Neuronal stem cell (in vitro differentiated cells): ENCODE results near the gene PNMA8A.

ENCODE experiments used
- DNase-seq: peaks from one replicate; pipeline ENCODE4 v3.0.0-alpha.2; 2013; ENCODE audit warnings: low spot score
- H2AFZ ChIP-seq: one replicate; pipeline ENCODE4 v1.6.1; 2013; ENCODE audit warnings: mild to moderate bottlenecking, low read length, inconsistent platforms
- H2AK5ac ChIP-seq: 2 replicates; pipeline ENCODE4 v1.6.1; 2013; ENCODE audit warnings: low read depth, mild to moderate bottlenecking, inconsistent platforms, low read length, moderate library complexity, mixed read lengths
- H2BK120ac ChIP-seq: 2 replicates; pipeline ENCODE4 v1.6.1; 2013; ENCODE audit warnings: low read depth, mild to moderate bottlenecking, inconsistent platforms, low read length, moderate library complexity, mixed read lengths
- H2BK12ac ChIP-seq: one replicate; pipeline ENCODE4 v1.6.1; 2013; ENCODE audit warnings: low read length, inconsistent platforms
- H2BK15ac ChIP-seq: 2 replicates; pipeline ENCODE4 v1.6.1; 2013; ENCODE audit warnings: mild to moderate bottlenecking, low read length, inconsistent platforms, mixed read lengths
- H2BK5ac ChIP-seq: one replicate; pipeline ENCODE4 v1.6.1; 2013; ENCODE audit warnings: inconsistent platforms, mild to moderate bottlenecking, low read length, moderate library complexity
- H3K14ac ChIP-seq: one replicate; pipeline ENCODE4 v1.6.1; 2013; ENCODE audit warnings: low read length, inconsistent platforms
- H3K18ac ChIP-seq: 2 replicates; pipeline ENCODE4 v1.6.1; 2013; ENCODE audit warnings: low read length, inconsistent platforms
- H3K23ac ChIP-seq: 2 replicates; pipeline ENCODE4 v1.6.1; 2013; ENCODE audit warnings: low read depth, mild to moderate bottlenecking, mixed read lengths, low read length, inconsistent platforms; ENCODE audit not compliant: poor library complexity
- H3K27ac ChIP-seq: replicated peaks from 3 replicates; pipeline ENCODE4 v1.5.1; 2013; ENCODE audit warnings: low read length, inconsistent platforms
- H3K27me3 ChIP-seq, 3 experiments: 2 replicates each; pipeline ENCODE4 v1.6.1; 2013; ENCODE audit warnings: low read length in 3 of 3, mild to moderate bottlenecking in 2 of 3, inconsistent platforms in 1 of 3, low read depth in 1 of 3, mixed read lengths in 1 of 3, moderate library complexity in 1 of 3; ENCODE audit not compliant: control insufficient read depth in 3 of 3, insufficient read depth in 3 of 3
- H3K36me3 ChIP-seq, 2 donors: replicated peaks in 1 of 2; 2 replicates each; pipeline ENCODE4 v1.6.1; 2013; ENCODE audit warnings: low read length in 2 of 2; ENCODE audit not compliant: control insufficient read depth in 2 of 2, insufficient read depth in 2 of 2
- H3K4ac ChIP-seq: 2 replicates; pipeline ENCODE4 v1.6.1; 2013; ENCODE audit warnings: inconsistent platforms, mild to moderate bottlenecking, low read length, moderate library complexity
- H3K4me1 ChIP-seq, 2 donors: 1 replicate in 1 of 2; 2 replicates in 1 of 2; pipeline ENCODE4 v1.6.1; 2013; ENCODE audit warnings: low read length in 2 of 2, low read depth in 1 of 2; ENCODE audit not compliant: control insufficient read depth in 2 of 2, insufficient read depth in 1 of 2
- H3K4me2 ChIP-seq: one replicate; pipeline ENCODE4 v1.6.1; 2013; ENCODE audit warnings: mild to moderate bottlenecking, low read length, inconsistent platforms; ENCODE audit not compliant: insufficient read depth, poor library complexity, severe bottlenecking
- H3K4me3 ChIP-seq, 2 donors: 2 replicates each; pipeline ENCODE4 v1.5.1; 2013; ENCODE audit warnings: low read length in 2 of 2, mild to moderate bottlenecking in 2 of 2, inconsistent platforms in 1 of 2, moderate library complexity in 1 of 2
- H3K79me1 ChIP-seq: one replicate; pipeline ENCODE4 v1.6.1; 2013; ENCODE audit warnings: low read depth, mild to moderate bottlenecking, inconsistent platforms, low read length, moderate library complexity
- H3K9ac ChIP-seq: one replicate; pipeline ENCODE4 v1.6.1; 2013; ENCODE audit warnings: mild to moderate bottlenecking, low read depth, low read length, inconsistent platforms; ENCODE audit not compliant: poor library complexity
- H3K9me3 ChIP-seq, 2 donors: replicated peaks in 1 of 2; 2 replicates each; pipeline versions ENCODE3 to v1.6.1; 2013; ENCODE audit warnings: low read length in 2 of 2, mild to moderate bottlenecking in 2 of 2, inconsistent platforms in 1 of 2, low read depth in 1 of 2, mixed read lengths in 1 of 2, moderate library complexity in 1 of 2; ENCODE audit not compliant: control insufficient read depth in 2 of 2, insufficient read depth in 1 of 2
- H4K8ac ChIP-seq: one replicate; pipeline ENCODE4 v1.6.1; 2013; ENCODE audit warnings: low read depth, mild to moderate bottlenecking, inconsistent platforms, low read length, moderate library complexity
- H4K91ac ChIP-seq: one replicate; pipeline ENCODE4 v1.6.1; 2013; ENCODE audit warnings: low read length, low read depth, mild to moderate bottlenecking, inconsistent platforms; ENCODE audit not compliant: poor library complexity
- WGBS, 2 donors: extraction: QIAGEN DNeasy Blood & Tissue Kit; methylation state at CpG; one replicate each; pipeline ENCODE4 v1.1.7; 2013; ENCODE audit warnings: missing lambda C conversion rate in 2 of 2, mixed read lengths in 1 of 2; ENCODE audit not compliant: insufficient read length in 2 of 2, insufficient replicate concordance in 1 of 2; ENCODE audit errors: extremely low coverage in 2 of 2; 5-methylcytosine and 5-hydroxymethylcytosine counted together

The PNMA8A gene

GRCh38 chr19:46508206-46508605 lies 36.8 kb upstream of the PNMA8A start:
- H3K14ac ChIP-seq, result no peak overlapping the region
- no peak overlapping the region for H3K9ac ChIP-seq
- H2AFZ ChIP-seq, result no peak overlapping the region
- peaks cover 0 to 3% (median 0%) of the 10 kb centered on the region in 3 experiments for H3K27me3 ChIP-seq
- H3K23ac ChIP-seq, result no peak overlapping the region
- no peak overlapping the region for H3K27ac ChIP-seq
- no peak overlapping the region for H2BK120ac ChIP-seq
- no peaks in the 10 kb centered on the region for H3K36me3 ChIP-seq
- no peak overlapping the region for H3K4ac ChIP-seq
- H3K18ac ChIP-seq, result no peak overlapping the region
- peaks cover 2 to 3% of the 10 kb centered on the region in 2 donors for H3K4me1 ChIP-seq
- no peak overlapping the region for H2BK12ac ChIP-seq
- H2BK15ac ChIP-seq, result no peak overlapping the region
- no peak overlapping the region for H4K91ac ChIP-seq
- no peak overlapping the region for H2AK5ac ChIP-seq
- H2BK5ac ChIP-seq, result no peak overlapping the region
- no peak overlapping the region for H3K4me3 ChIP-seq
- peaks cover 0 to 2% of the 10 kb centered on the region in 2 donors for H3K9me3 ChIP-seq
- no peaks in the 10 kb centered on the region for H3K79me1 ChIP-seq
- no peak overlapping the region for H4K8ac ChIP-seq
- DNase-seq, result no peak
- no CpG with 5 or more reads among the region's 2 CpGs for WGBS, 2 donors
- H3K4me2 ChIP-seq, result no peak overlapping the region

GRCh38 chr19:46503848-46504453 lies 32.6 kb upstream of the PNMA8A start:
- H3K27ac ChIP-seq, result no peak overlapping the region
- H3K36me3 ChIP-seq, result no peaks in the 10 kb centered on the region
- WGBS, 2 donors, result no CpG with 5 or more reads among the region's 17 CpGs

GRCh38 chr19:46502891-46503290 lies 31.5 kb upstream of the PNMA8A start:
- no peak overlapping the region for H2AFZ ChIP-seq
- H4K91ac ChIP-seq, result no peak overlapping the region
- no peak overlapping the region for H3K4ac ChIP-seq
- no peak overlapping the region for H3K14ac ChIP-seq
- no peak for DNase-seq
- H3K9me3 ChIP-seq, result no peaks in the 10 kb centered on the region
- H2AK5ac ChIP-seq, result no peak overlapping the region
- H3K4me1 ChIP-seq, result peaks cover 2 to 6% of the 10 kb centered on the region in 2 donors
- H3K4me2 ChIP-seq, result no peak overlapping the region
- no peaks in the 10 kb centered on the region for H3K36me3 ChIP-seq
- no peaks in the 10 kb centered on the region for H3K79me1 ChIP-seq
- no peak overlapping the region for H3K27ac ChIP-seq
- H3K27me3 ChIP-seq, result no peaks in the 10 kb centered on the region
- no CpG with 5 or more reads among the region's 5 CpGs for WGBS, 2 donors
- no peak overlapping the region for H4K8ac ChIP-seq
- H3K4me3 ChIP-seq, result no peak overlapping the region
- no peak overlapping the region for H3K18ac ChIP-seq
- H2BK5ac ChIP-seq, result no peak overlapping the region
- H2BK12ac ChIP-seq, result no peak overlapping the region
- no peak overlapping the region for H3K23ac ChIP-seq
- H2BK15ac ChIP-seq, result no peak overlapping the region
- no peak overlapping the region for H2BK120ac ChIP-seq
- H3K9ac ChIP-seq, result no peak overlapping the region

More at GRCh38 chr19:46503848-46504453, 32.6 kb upstream of the PNMA8A start:
- Histone ChIP-seq H3K9ac (no peak overlapping the region), H3K79me1 (no peaks in the 10 kb centered on the region), H4K8ac (no peak overlapping the region), H3K27me3 (no peaks in the 10 kb centered on the region), H2BK12ac (no peak overlapping the region), H2BK120ac (no peak overlapping the region), H3K4me2 (no peak overlapping the region), H2AFZ (no peak overlapping the region), H3K18ac (no peak overlapping the region), H2BK15ac (no peak overlapping the region), H3K9me3 (no peaks in the 10 kb centered on the region), H3K14ac (no peak overlapping the region), H3K23ac (no peak overlapping the region), H2BK5ac (no peak overlapping the region), H4K91ac (no peak overlapping the region), H3K4me1 (peaks cover 2 to 6% of the 10 kb centered on the region in 2 donors), H3K4ac (no peak overlapping the region), H2AK5ac (no peak overlapping the region), H3K4me3 (peak overlapping the region in 1 of 2 donors; percentile 47)
- DNase-seq, result no peak

DNA sequence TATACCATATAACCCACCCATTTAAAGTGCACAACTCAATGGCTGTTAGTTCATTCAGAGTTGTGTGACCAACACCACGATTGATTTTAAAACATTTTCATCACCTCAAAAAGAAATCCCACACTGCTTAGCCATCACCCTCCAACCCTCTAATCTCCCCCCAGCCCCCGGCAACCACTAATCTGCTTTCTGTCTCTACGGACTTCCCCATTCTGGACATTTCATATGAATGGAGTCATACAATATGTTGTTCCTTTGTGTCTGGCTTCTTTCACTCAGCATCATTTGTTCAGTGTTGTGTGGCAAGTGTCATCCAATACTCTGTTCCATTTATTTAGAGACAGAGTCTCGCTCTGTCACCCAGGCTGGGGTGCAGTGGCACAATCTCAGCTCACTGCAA lies 28.3 kb upstream of the PNMA8A start:
- no peak overlapping the region for H3K4me3 ChIP-seq
- H2AK5ac ChIP-seq, result no peak overlapping the region
- H3K4ac ChIP-seq, result no peak overlapping the region
- H2BK15ac ChIP-seq, result no peak overlapping the region
- H4K8ac ChIP-seq, result no peak overlapping the region
- H2BK5ac ChIP-seq, result no peak overlapping the region
- H2AFZ ChIP-seq, result no peak overlapping the region
- H3K23ac ChIP-seq, result no peak overlapping the region
- no peak for DNase-seq
- no peak overlapping the region for H2BK120ac ChIP-seq
- WGBS, 2 donors, result no CpG with 5 or more reads among the region's 4 CpGs
- H3K9ac ChIP-seq, result no peak overlapping the region
- H3K14ac ChIP-seq, result no peak overlapping the region
- H3K9me3 ChIP-seq, result peaks cover 0 to 4% of the 10 kb centered on the region in 2 donors
- no peaks in the 10 kb centered on the region for H3K36me3 ChIP-seq
- peaks cover 0 to 9% (median 6%) of the 10 kb centered on the region in 3 experiments for H3K27me3 ChIP-seq
- no peak overlapping the region for H3K4me2 ChIP-seq
- H3K18ac ChIP-seq, result no peak overlapping the region
- H4K91ac ChIP-seq, result no peak overlapping the region
- no peak overlapping the region for H2BK12ac ChIP-seq
- H3K4me1 ChIP-seq, result peaks cover 12 to 18% of the 10 kb centered on the region in 2 donors
- H3K27ac ChIP-seq, result no peak overlapping the region
- H3K79me1 ChIP-seq, result no peaks in the 10 kb centered on the region
